CD4-positive, alpha-beta T cell treated with Interleukin-17A for 1 hour (primary cell): Measurements from ENCODE around the gene DCHS2.

ENCODE experiments used
- DNase-seq: peaks from one replicate; pipeline ENCODE4 v3.0.0-alpha.2; 2020

Gene DCHS2

DNA sequence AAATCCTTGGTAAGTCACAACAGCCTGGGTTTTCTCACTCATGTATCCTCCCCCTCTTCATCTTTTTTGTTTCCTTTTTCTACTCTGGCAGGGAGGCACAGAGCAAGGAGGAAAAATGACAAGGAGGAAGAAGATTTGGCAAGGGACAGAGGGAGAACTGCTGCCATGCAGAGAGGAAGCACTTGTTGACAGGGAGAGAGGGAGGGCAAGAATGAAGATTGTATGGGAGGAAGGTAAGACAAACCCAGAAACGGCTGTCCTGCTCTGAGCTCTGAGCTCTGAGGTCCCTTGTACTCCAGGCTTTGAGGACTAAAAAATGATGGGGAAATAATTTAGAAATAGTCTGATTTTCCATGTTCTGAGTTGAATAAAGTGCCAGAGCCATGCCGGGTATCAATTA is 123.9 kb downstream of the DCHS2 start:
- DNase-seq: no peak

GRCh38 chr4:154366956-154367355 is 124.6 kb downstream of the DCHS2 start:
- DNase-seq: no peak

GRCh38 chr4:154364066-154364845 is 127.3 kb downstream of the DCHS2 start:
- DNase-seq: no peak

GRCh38 chr4:154361450-154361849 is 130.1 kb downstream of the DCHS2 start:
- DNase-seq: no peak

- no peak for DNase-seq
Observed at GRCh38 chr4:154360491-154360890, 131.1 kb downstream of the DCHS2 start.

- DNase-seq: no peak
Observed at GRCh38 chr4:154354883-154355282, 136.7 kb downstream of the DCHS2 start.

DNA sequence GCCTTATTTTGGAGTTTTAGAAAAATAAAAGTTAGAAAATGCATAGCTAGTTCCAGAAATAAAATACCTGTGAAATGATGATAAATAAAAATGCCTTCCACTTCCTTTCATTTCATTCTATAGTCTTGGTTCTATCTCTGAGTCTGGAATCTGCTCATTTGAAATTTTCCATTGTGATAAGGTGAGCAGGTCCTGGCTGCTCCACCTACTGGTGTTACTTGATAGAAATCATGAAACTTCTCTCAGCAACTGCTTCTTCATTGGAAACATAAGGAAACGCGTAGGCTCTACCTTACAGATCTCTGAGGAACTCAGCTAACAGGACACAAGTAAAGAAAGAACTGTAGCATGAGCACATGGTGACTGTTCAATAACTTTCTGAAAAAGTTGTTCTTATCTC is 141.8 kb downstream of the DCHS2 start:
- no peak for DNase-seq

GRCh38 chr4:154348657-154349056 is 142.9 kb downstream of the DCHS2 start:
- DNase-seq: no peak

DNA sequence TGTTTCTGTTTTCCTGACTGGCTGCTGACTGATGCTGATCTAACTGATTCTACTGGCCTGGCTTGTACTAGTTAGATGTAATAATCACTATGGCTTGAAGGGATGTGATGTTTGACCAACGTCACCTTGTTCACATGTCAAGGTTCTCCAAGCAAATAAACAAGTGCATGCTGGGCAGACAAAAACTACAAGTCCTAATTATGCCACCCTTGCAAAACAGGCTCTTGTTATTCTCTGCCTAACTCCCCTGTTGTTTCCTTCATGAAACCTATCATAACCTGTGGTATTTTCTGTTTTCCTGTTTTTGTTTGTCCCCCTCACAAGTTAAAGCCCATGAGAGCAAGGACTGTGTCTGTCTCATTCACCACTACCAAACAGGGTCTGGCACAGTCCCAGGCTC is 146.2 kb downstream of the DCHS2 start:
- no peak for DNase-seq

DNA sequence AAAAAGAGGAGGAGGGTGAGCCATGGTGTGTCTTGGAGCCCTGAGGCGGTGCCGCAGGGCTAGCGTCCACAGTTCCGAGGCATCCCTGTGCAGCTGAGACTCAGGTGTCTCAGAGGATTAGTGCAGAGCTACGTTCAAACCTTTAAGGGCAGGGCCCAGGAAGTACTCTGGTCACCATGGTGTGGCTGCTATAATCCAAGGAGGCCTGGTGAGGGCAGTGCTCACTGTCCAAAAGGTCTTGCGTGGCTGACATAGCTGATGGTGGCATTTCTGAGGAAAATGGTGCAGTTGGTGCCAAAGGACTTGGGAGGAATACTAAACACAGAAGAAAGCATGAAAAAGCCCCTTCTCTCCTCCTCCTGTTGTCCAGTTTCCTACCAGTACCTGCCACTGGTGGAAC is 146.9 kb downstream of the DCHS2 start:
- no peak for DNase-seq

- no peak for DNase-seq
Observed at GRCh38 chr4:154343651-154344050, 147.9 kb downstream of the DCHS2 start.

- DNase-seq: no peak
Observed at GRCh38 chr4:154341448-154341847, 150.2 kb downstream of the DCHS2 start.

GRCh38 chr4:154335588-154335987 is 156.0 kb downstream of the DCHS2 start:
- DNase-seq: no peak

DNA sequence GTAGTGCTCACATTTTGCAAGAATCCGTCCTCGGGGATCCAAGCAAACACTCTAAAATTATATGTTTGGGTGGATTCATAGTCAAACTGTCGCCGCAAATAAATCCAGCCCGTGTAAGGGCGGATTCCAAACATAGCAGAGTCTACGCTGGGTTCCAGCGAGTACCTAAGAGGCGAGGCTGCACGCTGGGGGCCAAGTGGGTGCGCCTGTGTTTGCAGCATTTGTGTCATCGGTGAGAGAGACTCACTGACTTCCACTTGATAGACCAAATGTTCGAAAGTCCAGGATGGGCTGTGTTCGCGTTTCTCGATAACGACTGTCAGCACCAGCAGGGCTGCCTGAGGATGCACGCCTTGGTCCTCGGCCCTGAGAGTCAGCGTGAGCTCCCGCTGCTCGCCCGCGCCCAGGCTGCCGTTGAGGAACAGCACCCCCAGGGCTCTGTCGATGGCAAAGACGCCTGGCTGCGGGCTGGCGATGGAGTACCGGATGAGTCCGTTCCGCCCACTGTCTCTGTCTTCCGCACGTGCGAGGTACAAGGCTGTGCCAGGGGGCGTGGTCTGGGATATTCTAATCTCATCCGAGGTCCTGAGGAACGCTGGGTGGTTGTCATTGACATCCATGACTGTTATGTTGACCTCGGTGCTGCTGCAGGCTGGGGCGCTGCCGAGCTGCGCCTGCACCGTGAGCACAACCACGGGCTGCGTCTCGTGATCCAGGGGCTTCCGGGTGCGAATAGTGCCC is 158.7 kb downstream of the DCHS2 start:
- peak; percentile 57 for DNase-seq

GRCh38 chr4:154329939-154330338 is 161.7 kb downstream of the DCHS2 start:
- no peak for DNase-seq

DNA sequence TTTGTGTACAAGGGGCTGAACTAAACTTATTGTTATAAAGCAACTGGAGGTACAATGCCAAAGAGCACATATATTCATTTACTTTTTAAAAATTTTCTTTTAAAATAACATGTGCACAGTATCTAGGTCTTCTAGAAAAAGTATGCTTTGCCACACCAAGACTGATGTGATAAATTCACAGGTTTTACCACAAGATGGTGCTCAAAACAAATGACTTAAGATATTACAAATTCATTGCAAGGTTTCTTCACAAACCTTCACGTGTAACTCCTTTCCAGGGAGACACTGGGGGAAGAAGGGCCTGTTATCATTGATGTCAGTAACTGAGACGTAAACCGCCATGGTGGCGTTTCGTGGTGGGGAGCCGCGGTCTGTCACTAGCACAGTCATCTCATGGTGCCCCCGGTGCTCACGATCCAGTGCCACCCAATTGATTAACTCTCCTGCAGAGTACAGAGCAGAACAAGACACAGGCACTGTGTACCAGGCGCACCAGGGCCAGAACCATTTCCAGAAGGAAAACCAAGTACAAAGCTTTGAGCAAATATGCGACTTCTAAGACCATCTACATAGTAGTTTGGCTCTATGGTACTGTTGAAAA is 162.2 kb downstream of the DCHS2 start:
- DNase-seq: no peak

GRCh38 chr4:154328030-154328429 is 163.6 kb downstream of the DCHS2 start:
- no peak for DNase-seq

DNA sequence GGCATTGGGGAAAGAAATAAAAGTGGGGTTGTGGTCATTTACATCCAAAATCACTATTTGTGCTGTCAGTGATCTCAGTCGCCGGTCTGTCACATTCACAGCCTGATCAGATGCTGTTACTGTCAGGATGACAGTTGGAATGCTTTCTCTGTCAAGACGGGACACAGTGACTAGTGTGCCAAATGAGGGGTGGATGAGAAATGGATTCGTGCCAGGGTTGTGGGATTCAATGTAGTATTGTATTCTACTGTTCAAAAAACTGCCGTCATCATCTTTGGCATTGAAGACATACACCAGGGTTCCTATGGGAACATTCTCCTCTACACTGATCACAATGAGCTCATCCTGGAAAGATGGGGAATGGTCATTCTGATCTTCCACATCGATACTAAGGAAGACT is 171.1 kb downstream of the DCHS2 start:
- no peak for DNase-seq

DNA sequence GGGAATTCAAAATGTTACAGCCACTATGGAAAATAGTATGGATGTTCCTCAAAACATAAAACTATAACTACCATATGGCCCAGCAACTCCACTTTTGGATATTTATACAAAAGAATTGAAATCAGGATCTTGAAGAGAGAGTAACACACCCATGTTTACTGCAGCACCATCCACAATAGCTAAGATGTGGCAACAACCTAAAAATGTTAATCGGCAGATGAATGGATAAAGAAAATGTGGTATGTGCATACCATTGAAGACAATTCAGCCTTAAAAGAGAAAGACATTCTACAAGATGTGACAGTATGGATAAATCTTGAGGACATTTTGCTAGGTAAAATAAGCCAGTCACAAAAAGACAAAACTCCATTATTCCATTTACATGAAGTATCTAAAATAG is 171.9 kb downstream of the DCHS2 start:
- no peak for DNase-seq

DNA sequence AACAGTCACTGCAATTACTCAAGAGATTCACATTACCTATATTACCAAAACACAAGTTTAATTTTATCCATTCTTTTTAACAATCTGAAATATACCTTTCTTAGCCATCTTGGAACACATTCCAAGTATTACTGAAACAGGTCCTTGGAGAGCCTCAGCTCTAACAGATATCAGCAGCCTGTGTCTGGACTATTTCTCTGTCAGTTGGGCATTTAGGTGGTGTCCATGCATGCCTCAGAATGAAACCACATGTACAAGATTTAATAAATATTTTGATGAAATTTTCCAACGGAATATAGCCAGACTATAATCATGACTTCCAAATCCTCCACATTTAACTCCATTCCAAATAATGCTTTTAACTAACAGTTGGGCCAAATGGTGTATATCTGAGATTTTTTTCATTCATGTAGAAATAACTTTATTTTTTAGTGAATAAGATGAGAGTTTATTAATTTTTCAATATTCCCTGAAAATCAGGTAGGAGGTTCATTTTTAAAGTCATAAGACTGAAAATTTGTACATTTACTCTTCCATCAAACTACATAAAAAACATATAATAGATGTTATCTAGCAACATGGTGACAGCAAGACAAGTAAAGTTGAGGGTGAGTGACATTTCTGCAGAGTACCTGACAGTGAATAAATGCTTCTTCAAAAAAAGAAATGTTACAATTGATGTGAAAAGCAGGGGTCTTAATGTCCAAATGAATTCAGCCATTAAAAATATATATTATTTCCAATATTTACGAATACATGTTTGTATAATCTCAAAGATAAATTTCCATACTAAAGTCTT is 174.2 kb downstream of the DCHS2 start:
- no peak for DNase-seq

- no peak for DNase-seq
Observed at GRCh38 chr4:154315741-154316140, 175.9 kb downstream of the DCHS2 start.

GRCh38 chr4:154314248-154314647 is 177.4 kb downstream of the DCHS2 start:
- no peak for DNase-seq

- no peak for DNase-seq
Observed at GRCh38 chr4:154313004-154313585, 178.5 kb downstream of the DCHS2 start.
